DND-41 (cell line): ENCODE results near the gene GNB1L.

Experiments used
- ATAC-seq: fragments of 200-7000 bp; cut with Tn5 transposase; 3 replicates; pipeline ENCODE4 v1.9.1; 2021; ENCODE audit warnings: low read depth; ENCODE audit not compliant: insufficient read depth
- DNase-seq: peaks from one replicate; pipeline ENCODE4 v3.0.0-alpha.2; 2020
- H2AFZ ChIP-seq: 2 replicates; pipeline ENCODE4 v1.6.0; 2012; ENCODE audit warnings: low read depth, low read length
- H3K27ac ChIP-seq: 2 replicates; pipeline ENCODE4 v1.5.1; 2012; ENCODE audit warnings: low read length, inconsistent platforms
- H3K27me3 ChIP-seq: fragments of 200-600 bp; sonication (generic); 2 replicates; pipeline ENCODE4 v1.6.0; 2012; ENCODE audit warnings: low read length, mild to moderate bottlenecking, inconsistent platforms; ENCODE audit not compliant: insufficient read depth, poor library complexity
- H3K36me3 ChIP-seq: 2 replicates; pipeline ENCODE4 v1.5.1; 2012; ENCODE audit warnings: low read length, inconsistent platforms; ENCODE audit not compliant: insufficient read depth
- H3K4me1 ChIP-seq: 2 replicates; pipeline ENCODE4 v1.5.1; 2012; ENCODE audit warnings: mild to moderate bottlenecking, low read length; ENCODE audit not compliant: insufficient read depth
- H3K4me2 ChIP-seq: 2 replicates; pipeline ENCODE4 v1.6.0; 2012; ENCODE audit warnings: mild to moderate bottlenecking, moderate library complexity, low read length, inconsistent platforms; ENCODE audit not compliant: insufficient read depth
- H3K4me3 ChIP-seq, 2 experiments: fragments of 200-600 bp in 1 of 2; shearing (Covaris generic) in 1 of 2; 2 replicates each; pipeline ENCODE4 v1.5.1; 2012 to 2016; ENCODE audit warnings: inconsistent platforms in 2 of 2, low read length in 2 of 2, mild to moderate bottlenecking in 2 of 2, low read depth in 1 of 2, moderate library complexity in 1 of 2
- H3K79me2 ChIP-seq: 2 replicates; pipeline ENCODE4 v1.6.0; 2012; ENCODE audit warnings: low read length, inconsistent platforms; ENCODE audit not compliant: insufficient read depth
- H3K9ac ChIP-seq: 2 replicates; pipeline ENCODE4 v1.6.0; 2012; ENCODE audit warnings: low read depth, mild to moderate bottlenecking, inconsistent platforms, low read length, moderate library complexity
- H3K9me3 ChIP-seq: 2 replicates; pipeline ENCODE4 v1.5.1; 2012; ENCODE audit warnings: low read length, moderate library complexity, mild to moderate bottlenecking, inconsistent platforms; ENCODE audit not compliant: insufficient read depth, severe bottlenecking
- H4K20me1 ChIP-seq: 2 replicates; pipeline ENCODE4 v1.6.0; 2012; ENCODE audit warnings: low read length; ENCODE audit not compliant: insufficient read depth
- EZH2 ChIP-seq: IDR thresholded peaks from 3 replicates; pipeline ENCODE4 v1.6.1; 2012; ENCODE audit warnings: borderline replicate concordance, low read depth, mild to moderate bottlenecking, moderate library complexity, low read length, inconsistent platforms; ENCODE audit not compliant: severe bottlenecking
- TF ChIP-seq, protein P1 (sequence below): IDR thresholded peaks from 2 replicates; pipeline ENCODE4 v1.5.1; 2012; ENCODE audit warnings: borderline replicate concordance, low read length, moderate library complexity, mild to moderate bottlenecking; ENCODE audit not compliant: poor library complexity, severe bottlenecking; ENCODE audit errors: extremely low read depth

GNB1L gene

GRCh38 chr22:19740586-19740985 lies 114.1 kb downstream of the GNB1L start:
- ATAC-seq (no peak), DNase-seq (no peak)
- Histone ChIP-seq H3K79me2 (no peaks in the 10 kb centered on the region), H3K27me3 (no peaks in the 10 kb centered on the region), H3K36me3 (no peaks in the 10 kb centered on the region), H3K4me1 (no peaks in the 10 kb centered on the region), H3K9ac (no peak overlapping the region), H3K4me2 (no peak overlapping the region), H3K4me3 (no peak overlapping the region), H4K20me1 (no peaks in the 10 kb centered on the region), H3K27ac (no peak overlapping the region), H3K9me3 (no peaks in the 10 kb centered on the region), H2AFZ (no peak overlapping the region)
- TF ChIP-seq, protein P1, sequence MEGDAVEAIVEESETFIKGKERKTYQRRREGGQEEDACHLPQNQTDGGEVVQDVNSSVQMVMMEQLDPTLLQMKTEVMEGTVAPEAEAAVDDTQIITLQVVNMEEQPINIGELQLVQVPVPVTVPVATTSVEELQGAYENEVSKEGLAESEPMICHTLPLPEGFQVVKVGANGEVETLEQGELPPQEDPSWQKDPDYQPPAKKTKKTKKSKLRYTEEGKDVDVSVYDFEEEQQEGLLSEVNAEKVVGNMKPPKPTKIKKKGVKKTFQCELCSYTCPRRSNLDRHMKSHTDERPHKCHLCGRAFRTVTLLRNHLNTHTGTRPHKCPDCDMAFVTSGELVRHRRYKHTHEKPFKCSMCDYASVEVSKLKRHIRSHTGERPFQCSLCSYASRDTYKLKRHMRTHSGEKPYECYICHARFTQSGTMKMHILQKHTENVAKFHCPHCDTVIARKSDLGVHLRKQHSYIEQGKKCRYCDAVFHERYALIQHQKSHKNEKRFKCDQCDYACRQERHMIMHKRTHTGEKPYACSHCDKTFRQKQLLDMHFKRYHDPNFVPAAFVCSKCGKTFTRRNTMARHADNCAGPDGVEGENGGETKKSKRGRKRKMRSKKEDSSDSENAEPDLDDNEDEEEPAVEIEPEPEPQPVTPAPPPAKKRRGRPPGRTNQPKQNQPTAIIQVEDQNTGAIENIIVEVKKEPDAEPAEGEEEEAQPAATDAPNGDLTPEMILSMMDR = no peak
- TF ChIP-seq EZH2 = no peak

GRCh38 chr22:19739911-19740449 lies 114.7 kb downstream of the GNB1L start:
- Histone ChIP-seq H3K4me2 (no peak overlapping the region), H3K79me2 (no peaks in the 10 kb centered on the region), H4K20me1 (no peaks in the 10 kb centered on the region), H3K27me3 (no peaks in the 10 kb centered on the region), H3K27ac (no peak overlapping the region), H3K4me3 (no peak overlapping the region), H3K4me1 (no peaks in the 10 kb centered on the region), H2AFZ (no peak overlapping the region), H3K36me3 (no peaks in the 10 kb centered on the region), H3K9me3 (no peaks in the 10 kb centered on the region), H3K9ac (no peak overlapping the region)
- no peak for ATAC-seq
- no peak for TF ChIP-seq EZH2
- TF ChIP-seq, protein P1 = no peak
- no peak for DNase-seq

- no peaks in the 10 kb centered on the region for H3K27me3 ChIP-seq
- no peak for ATAC-seq
- no peak for DNase-seq
- H3K9me3 ChIP-seq = no peaks in the 10 kb centered on the region
- H4K20me1 ChIP-seq = no peaks in the 10 kb centered on the region
- no peak overlapping the region for H3K4me2 ChIP-seq
- TF ChIP-seq, protein P1 = no peak
- no peak for TF ChIP-seq EZH2
- H3K36me3 ChIP-seq = no peaks in the 10 kb centered on the region
- H3K79me2 ChIP-seq = no peaks in the 10 kb centered on the region
- H3K4me1 ChIP-seq = no peaks in the 10 kb centered on the region
- H3K9ac ChIP-seq = no peak overlapping the region
- no peak overlapping the region for H2AFZ ChIP-seq
- H3K27ac ChIP-seq = no peak overlapping the region
- no peak overlapping the region for H3K4me3 ChIP-seq
Observed at GRCh38 chr22:19739448-19739895, 115.2 kb downstream of the GNB1L start.
